Measurements from ENCODE around the gene CIT. TPM values are rescaled to one million over a fixed set of nuclear protein-coding genes. Genes with fewer than 3 reads are reported as not detected.

The CIT gene
- total and polyA plus RNA-seq, 9 of the 15 experiments (the other 6 are each of a cell fraction or from before 2014, with no cell fraction given), result 1.1 to 46.7 (median 21.3) TPM

- TF ChIP-seq FOXK2 (conservative IDR thresholded peaks at IDR 0.05 in 1 of 2, IDR thresholded peaks at IDR 0.05 in 1 of 2; ENCODE audit: low read depth in 2 of 2) (0 out of 4 replicates have a peak, but pooled peaks of 1 of the 2 experiments have one; percentile 15), HMBOX1 (IDR thresholded peaks at IDR 0.05) (peak; percentile 64), DPF2 (IDR thresholded peaks at IDR 0.05) (peak; percentile 42; the same call in 1 of the 2 replicates), ZEB2 (IDR thresholded peaks at IDR 0.05) (0 out of 2 replicates have a peak, but pooled peaks have one; percentile 30), TEAD4 (IDR thresholded peaks at IDR 0.05; ENCODE audit: low read length) (peak; percentile 55; the same call in 1 of the 2 replicates), TEAD4 (CRISPR knock-in tag; IDR thresholded peaks at IDR 0.05; ENCODE audit: borderline replicate concordance) (no peak), RHOXF2B (CRISPR knock-in tag; conservative IDR thresholded peaks at IDR 0.05) (no peak), DIDO1 (tag; IDR thresholded peaks at IDR 0.05; ENCODE audit: low read depth) (no peak), YY1 (IDR thresholded peaks at IDR 0.05; ENCODE audit: borderline replicate concordance in 1 of 3, control insufficient read depth in 1 of 3, extremely low read depth in 1 of 3, insufficient read depth in 3 of 3, insufficient read length in 1 of 3, insufficient replicate concordance in 2 of 3, low read depth in 1 of 3, low read length in 2 of 3) (peak in 1 of 3 experiments; percentile 65), GABPA (tag; conservative IDR thresholded peaks at IDR 0.05; ENCODE audit: low read depth) (0 out of 2 replicates have a peak, but pooled peaks have one; percentile 21), ZNF184 (CRISPR knock-in tag; IDR thresholded peaks at IDR 0.05) (no peak), MYNN (IDR thresholded peaks at IDR 0.05) (no peak), MYNN (CRISPR knock-in tag; IDR thresholded peaks at IDR 0.05) (no peak), ZNF212 (CRISPR knock-in tag; IDR thresholded peaks at IDR 0.05) (no peak), VEZF1 (CRISPR knock-in tag; IDR thresholded peaks at IDR 0.05) (no peak), TFAP4 (CRISPR knock-in tag; IDR thresholded peaks at IDR 0.05; ENCODE audit: borderline replicate concordance) (no peak), MAX (CRISPR knock-in tag; IDR thresholded peaks at IDR 0.05) (no peak), SREBF2 (CRISPR knock-in tag; IDR thresholded peaks at IDR 0.05) (no peak), RBM15 (IDR thresholded peaks at IDR 0.05; ENCODE audit: insufficient read depth, low read length) (no peak), FOXA1 (IDR thresholded peaks at IDR 0.05; ENCODE audit: borderline replicate concordance) (no peak)
- TF ChIP-seq, protein P1, sequence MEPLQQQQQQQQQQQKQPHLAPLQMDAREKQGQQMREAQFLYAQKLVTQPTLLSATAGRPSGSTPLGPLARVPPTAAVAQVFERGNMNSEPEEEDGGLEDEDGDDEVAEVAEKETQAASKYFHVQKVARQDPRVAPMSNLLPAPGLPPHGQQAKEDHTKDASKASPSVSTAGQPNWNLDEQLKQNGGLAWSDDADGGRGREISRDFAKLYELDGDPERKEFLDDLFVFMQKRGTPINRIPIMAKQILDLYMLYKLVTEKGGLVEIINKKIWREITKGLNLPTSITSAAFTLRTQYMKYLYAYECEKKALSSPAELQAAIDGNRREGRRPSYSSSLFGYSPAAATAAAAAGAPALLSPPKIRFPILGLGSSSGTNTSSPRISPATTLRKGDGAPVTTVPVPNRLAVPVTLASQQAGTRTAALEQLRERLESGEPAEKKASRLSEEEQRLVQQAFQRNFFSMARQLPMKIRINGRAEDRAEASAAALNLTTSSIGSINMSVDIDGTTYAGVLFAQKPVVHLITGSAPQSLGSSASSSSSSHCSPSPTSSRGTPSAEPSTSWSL (CRISPR knock-in tag; IDR thresholded peaks at IDR 0.05; ENCODE audit: borderline replicate concordance), result no peak
Measured at GRCh38 chr12:119902084-119902509, 25.0 kb upstream of the CIT start (continued).

All from K562 (cell line).